Measurements from ENCODE around the gene P2RY6.

DNA sequence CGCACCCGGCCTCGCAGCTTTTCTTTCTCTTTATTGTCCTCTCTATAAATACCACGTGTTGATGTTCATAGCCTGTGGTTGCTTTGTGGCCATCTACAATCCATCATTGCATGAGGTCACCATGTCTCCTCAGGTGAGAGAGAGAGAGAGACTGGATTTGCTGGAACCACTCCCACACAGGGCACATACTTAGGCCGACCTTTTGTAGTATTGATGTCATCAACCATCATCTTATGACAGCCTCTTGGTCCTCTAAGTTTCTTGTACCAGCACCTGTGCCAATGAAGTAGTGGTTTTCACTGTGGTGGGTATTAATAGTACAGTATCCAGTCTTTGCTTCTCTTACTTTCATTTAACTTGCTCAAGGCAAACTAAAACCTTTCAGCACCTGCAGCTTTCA, 22.8 kb upstream of the P2RY6 start:
- TF ChIP-seq, protein P1, sequence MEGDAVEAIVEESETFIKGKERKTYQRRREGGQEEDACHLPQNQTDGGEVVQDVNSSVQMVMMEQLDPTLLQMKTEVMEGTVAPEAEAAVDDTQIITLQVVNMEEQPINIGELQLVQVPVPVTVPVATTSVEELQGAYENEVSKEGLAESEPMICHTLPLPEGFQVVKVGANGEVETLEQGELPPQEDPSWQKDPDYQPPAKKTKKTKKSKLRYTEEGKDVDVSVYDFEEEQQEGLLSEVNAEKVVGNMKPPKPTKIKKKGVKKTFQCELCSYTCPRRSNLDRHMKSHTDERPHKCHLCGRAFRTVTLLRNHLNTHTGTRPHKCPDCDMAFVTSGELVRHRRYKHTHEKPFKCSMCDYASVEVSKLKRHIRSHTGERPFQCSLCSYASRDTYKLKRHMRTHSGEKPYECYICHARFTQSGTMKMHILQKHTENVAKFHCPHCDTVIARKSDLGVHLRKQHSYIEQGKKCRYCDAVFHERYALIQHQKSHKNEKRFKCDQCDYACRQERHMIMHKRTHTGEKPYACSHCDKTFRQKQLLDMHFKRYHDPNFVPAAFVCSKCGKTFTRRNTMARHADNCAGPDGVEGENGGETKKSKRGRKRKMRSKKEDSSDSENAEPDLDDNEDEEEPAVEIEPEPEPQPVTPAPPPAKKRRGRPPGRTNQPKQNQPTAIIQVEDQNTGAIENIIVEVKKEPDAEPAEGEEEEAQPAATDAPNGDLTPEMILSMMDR (IDR thresholded peaks at IDR 0.05): no peak
- TF ChIP-seq ZFX (IDR thresholded peaks at IDR 0.05; ENCODE audit: borderline replicate concordance): no peak
